HG03095 (cell line): ENCODE data around the gene SORCS1.

ENCODE experiments used
- ATAC-seq: cut with Tn5 transposase; IDR thresholded peaks from one replicate; pipeline ENCODE4 v1.9.1; 2021; ENCODE audit warnings: moderate library complexity; ENCODE audit not compliant: unreplicated experiment

Gene SORCS1

DNA sequence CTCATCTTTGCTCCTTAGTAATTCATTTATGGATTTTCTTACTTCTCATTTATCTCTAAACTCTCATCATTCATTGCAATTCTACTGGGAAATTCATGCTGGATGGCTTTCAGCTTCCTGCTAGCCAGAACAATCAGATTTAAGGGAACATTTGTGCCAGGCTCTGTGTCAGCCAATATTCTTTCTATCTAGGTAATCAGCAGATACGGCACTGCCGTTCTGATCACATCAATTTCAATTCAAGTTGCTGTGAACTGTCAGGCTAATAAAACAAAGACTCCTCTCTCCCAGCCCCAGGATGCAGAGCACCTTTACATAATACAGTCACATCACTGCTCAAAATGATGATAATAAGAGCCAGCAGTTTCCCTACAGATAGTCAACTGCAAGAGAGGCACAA, 468.3 kb downstream of the SORCS1 start:
- ATAC-seq: no peak

DNA sequence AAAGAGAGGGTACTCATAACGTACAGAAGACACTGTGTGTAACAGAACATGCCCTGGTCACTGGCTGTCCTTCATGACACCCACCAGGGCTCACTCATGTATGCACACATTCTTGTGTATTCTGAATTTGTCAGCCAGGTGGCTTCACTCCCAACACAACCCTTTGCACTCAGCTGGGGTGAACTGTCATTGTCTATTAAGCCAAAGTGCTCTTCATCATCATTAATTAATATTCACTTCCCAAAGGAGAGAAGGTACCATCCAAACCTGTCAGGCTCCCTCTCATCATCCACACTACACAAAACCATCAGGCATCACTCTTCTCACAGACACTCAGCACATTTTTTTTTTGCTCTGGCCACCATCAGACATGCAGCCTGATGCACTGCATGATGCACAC, 469.8 kb downstream of the SORCS1 start:
- ATAC-seq: no peak

DNA sequence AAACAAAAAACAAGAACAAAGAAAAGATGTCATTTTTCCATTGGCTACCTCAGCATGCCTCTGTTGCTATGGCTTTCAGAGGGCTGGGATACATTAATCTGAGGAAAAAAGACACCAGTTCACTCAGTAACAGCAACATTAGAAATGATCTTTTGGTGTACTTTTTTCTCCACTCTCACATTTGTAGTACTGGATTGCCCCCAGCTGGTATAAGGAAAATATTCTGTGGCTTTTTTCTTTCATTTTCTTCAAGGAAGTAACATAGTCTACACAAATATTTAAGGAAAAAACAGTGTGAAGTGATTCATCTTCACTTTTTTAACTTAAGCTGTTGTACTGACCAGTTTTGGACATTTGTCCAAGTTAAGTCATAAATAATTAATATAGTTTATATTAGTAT, 482.3 kb downstream of the SORCS1 start:
- ATAC-seq: no peak

GRCh38 chr10:106680061-106680460, 484.4 kb downstream of the SORCS1 start:
- no peak for ATAC-seq

DNA sequence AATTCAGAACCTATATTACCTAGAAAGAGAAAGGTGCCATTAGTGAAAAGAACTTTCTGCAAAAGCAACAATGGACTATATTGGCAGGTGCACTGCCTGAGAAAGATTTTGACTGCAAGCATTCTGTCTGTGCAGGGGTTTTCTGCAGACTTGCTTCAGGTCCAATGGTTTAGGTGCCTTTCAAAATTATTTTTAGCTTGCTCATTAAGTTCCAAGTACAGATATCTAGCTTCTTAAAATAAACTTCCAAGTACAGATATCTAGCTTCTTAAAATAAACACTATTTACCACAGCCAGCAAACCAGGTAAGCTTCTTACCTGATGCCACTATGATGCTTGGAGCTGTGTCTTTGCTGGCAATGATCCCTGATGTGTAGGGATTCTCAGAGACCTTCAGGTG, 485.2 kb downstream of the SORCS1 start:
- ATAC-seq: no peak

GRCh38 chr10:106672517-106673175, 491.9 kb downstream of the SORCS1 start:
- no peak for ATAC-seq

- no peak for ATAC-seq
Measured at GRCh38 chr10:106661767-106662140, 502.8 kb downstream of the SORCS1 start.

- no peak for ATAC-seq
Measured at GRCh38 chr10:106661133-106661766, 503.3 kb downstream of the SORCS1 start.

DNA sequence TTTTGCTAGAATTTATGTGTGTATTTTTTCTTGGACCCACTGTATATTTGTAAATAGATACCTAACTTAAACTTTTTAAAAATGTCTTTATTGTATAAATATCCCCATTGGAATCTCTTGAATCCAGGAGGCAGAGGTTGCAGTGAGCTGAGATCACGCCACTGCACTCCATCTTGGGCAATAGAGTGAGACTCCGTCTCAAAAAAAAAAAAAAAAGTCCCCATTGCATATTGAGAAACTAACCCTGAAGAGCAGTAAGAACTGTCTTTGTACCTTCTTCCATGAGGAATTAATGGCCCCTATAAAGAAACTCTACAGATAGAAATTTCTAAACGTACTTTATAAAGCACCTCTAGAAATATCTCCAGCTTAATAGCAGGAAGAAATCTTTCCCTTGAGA, 504.0 kb downstream of the SORCS1 start:
- ATAC-seq: no peak

GRCh38 chr10:106655636-106656035, 508.9 kb downstream of the SORCS1 start:
- no peak for ATAC-seq

- no peak for ATAC-seq
Measured at GRCh38 chr10:106655165-106655564, 509.3 kb downstream of the SORCS1 start.

GRCh38 chr10:106652279-106652678, 512.2 kb downstream of the SORCS1 start:
- no peak for ATAC-seq

- ATAC-seq: no peak
Measured at GRCh38 chr10:106648534-106649481, 515.7 kb downstream of the SORCS1 start.

DNA sequence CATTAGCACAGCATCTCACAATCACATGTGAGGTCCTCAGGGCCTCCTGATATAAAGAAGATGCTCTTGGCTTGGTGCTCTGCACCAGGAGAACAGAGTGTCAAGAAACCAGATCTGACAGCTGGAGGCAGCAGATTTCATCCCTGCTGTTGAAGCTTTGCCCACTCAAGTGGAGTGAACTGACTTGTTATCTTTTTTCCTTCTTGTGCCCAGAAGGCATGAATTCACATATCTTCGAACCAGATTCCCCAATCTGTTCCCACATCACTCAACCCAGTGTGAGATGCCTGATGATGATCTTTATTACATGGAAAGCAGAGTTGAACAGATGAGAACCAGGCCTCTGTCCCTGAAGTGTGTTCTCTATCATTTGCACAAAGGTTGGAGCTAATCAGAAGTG, 521.0 kb downstream of the SORCS1 start:
- no peak for ATAC-seq

DNA sequence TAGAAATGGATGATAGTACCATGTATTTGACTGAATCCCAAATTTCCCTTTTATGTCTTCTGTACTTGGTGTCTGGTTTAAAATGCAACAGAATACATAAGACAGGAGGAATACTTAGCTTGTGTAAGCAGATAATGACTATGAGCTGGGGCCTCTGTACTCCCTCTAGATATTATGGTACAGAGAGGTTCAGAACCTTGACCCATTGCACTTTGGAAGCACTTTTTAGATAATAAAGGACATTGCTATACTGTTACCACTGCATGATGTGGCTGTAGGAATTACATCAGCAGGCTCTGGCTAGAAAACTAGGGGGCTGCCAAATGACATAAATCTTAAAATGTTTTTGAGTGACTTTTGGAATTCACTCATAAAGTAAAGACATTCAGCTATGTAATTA, 526.6 kb downstream of the SORCS1 start:
- ATAC-seq: no peak

GRCh38 chr10:106636766-106637491, 527.6 kb downstream of the SORCS1 start:
- no peak for ATAC-seq

- no peak for ATAC-seq
Measured at GRCh38 chr10:106635947-106636346, 528.6 kb downstream of the SORCS1 start.

DNA sequence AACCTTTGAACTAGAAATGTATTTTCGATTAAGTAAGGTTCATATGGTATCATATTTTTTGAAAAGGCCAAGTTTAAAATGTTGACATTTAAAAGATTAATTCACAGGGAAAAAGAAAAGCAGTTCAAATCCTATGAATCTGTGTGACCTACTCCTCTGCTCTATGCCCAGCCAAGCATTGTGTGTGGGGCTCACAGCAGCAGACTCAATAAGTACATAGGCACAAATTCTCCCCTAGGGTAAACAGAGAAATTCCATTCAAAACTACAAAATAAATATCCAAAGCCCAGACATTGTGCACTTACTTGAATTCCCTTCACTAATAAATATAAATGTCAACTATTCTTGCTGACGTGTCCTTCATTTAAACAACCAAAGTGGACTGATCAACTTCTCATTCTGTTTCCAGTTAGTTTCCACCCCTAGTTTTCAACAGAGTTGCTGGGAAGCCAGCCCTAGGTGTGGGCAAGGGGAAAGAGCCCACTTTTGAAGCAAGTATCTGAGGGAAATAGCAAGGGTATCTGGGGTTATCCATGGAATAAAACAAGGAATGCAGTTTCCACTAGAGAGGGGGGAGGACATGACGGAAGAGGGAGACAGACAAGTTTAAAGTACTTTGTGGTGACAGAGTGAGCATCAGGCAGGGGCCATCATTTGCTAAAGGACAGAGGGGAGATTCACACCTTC, 533.3 kb downstream of the SORCS1 start:
- ATAC-seq: no peak

DNA sequence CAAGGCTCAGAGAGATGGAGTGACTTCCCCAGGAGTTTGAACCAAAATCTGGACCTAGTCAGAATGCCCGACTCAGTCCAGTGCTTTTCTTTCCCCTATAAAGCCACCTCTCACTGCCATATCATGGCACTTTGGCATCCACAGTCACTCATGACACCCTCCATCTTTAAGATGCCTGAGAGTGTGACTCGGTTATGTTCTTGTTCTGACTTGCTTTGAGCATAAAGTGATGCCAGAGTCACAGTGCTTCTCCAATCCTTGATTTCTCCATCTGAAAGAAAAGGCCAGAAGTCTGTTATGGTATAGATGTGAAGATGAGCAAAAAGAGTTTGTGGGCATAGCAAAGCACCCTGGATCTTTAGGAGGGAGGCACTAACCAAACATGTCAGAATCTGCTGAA, 538.1 kb downstream of the SORCS1 start:
- no peak for ATAC-seq

GRCh38 chr10:106625751-106626150, 538.8 kb downstream of the SORCS1 start:
- ATAC-seq: no peak

- ATAC-seq: no peak
Measured at GRCh38 chr10:106619346-106619745, 545.2 kb downstream of the SORCS1 start.
